Calu3 (cell line): Measurements from ENCODE around the gene NEK7. TPM values are rescaled to one million over a fixed set of nuclear protein-coding genes. Genes with fewer than 3 reads are reported as not detected.

Experiments
- BruUV-seq: library from RNA; stranded (reverse); fragments of 400-500 nt; replicated peaks from 2 replicates; lab custom pipeline; 2021; lab: Mats Ljungman, UMichigan
- CTCF ChIA-PET: fragments of 300-600 bp; sonication (Branson Sonifier 250); formaldehyde crosslinking; loops from one replicate; lab custom pipeline; 2022; ENCODE audit warnings: antibody characterized with exemption; lab: Charles Lee
- DNase-seq: peaks from one replicate; pipeline ENCODE4 v3.0.0; 2022
- H3K27ac Mint-ChIP-seq: one replicate; pipeline ENCODE4 v1.8.0; 2022; ENCODE audit warnings: mixed read lengths; ENCODE audit not compliant: unreplicated experiment
- H3K27me3 Mint-ChIP-seq: one replicate; pipeline ENCODE4 v1.8.0; 2022; ENCODE audit warnings: mixed read lengths; ENCODE audit not compliant: unreplicated experiment
- H3K36me3 Mint-ChIP-seq: one replicate; pipeline ENCODE4 v1.8.0; 2022; ENCODE audit warnings: mild to moderate bottlenecking, moderate library complexity, mixed read lengths; ENCODE audit not compliant: insufficient read depth, unreplicated experiment
- H3K4me1 Mint-ChIP-seq: one replicate; pipeline ENCODE4 v1.8.0; 2022; ENCODE audit warnings: mild to moderate bottlenecking, low read depth, mixed read lengths; ENCODE audit not compliant: unreplicated experiment
- H3K4me3 Mint-ChIP-seq: one replicate; pipeline ENCODE4 v1.8.0; 2022; ENCODE audit warnings: mild to moderate bottlenecking, low read depth, moderate library complexity, mixed read lengths; ENCODE audit not compliant: unreplicated experiment
- H3K9me3 Mint-ChIP-seq: one replicate; pipeline ENCODE4 v1.8.0; 2022; ENCODE audit warnings: low read depth, mixed read lengths; ENCODE audit not compliant: unreplicated experiment
- CTCF ChIP-seq: fragments of 200-600 bp; IDR thresholded peaks from one replicate; pipeline ENCODE4 v1.8.0; 2022; ENCODE audit warnings: antibody characterized with exemption; ENCODE audit not compliant: unreplicated experiment
- intact Hi-C: fragments of 100-400 bp; cut with micrococcal nuclease; formaldehyde crosslinking; loops from one replicate; pipeline ENCODE4 v1.10.0; 2022; ENCODE audit not compliant: unreplicated experiment
- total RNA-seq: library from RNA; stranded (reverse); gene quantifications from 2 replicates; pipeline ENCODE4 v1.2.3, GENCODE V29; 2022

The NEK7 gene
- total RNA-seq, 1 experiment from 2014 or later, result 145 TPM

GRCh38 chr1:198280080-198280479, 123.3 kb downstream of the NEK7 start:
- CTCF ChIA-PET, result no interaction called here
- Mint-ChIP-seq H3K27ac (no peak overlapping the region), H3K4me3 (no peak overlapping the region), H3K4me1 (peaks cover 24% of the 10 kb centered on the region), H3K9me3 (no peaks in the 10 kb centered on the region), H3K36me3 (peaks cover 31% of the 10 kb centered on the region), H3K27me3 (no peaks in the 10 kb centered on the region)
- DNase-seq, result no peak
- BruUV-seq, result no TSS peak
- TF ChIP-seq CTCF, result no peak
- intact Hi-C loops, result loop anchor here (10.0 kb wide), 1 partner anchor 405 kb away; no protein-coding TSS in a partner anchor

GRCh38 chr1:198281911-198282310, 125.1 kb downstream of the NEK7 start:
- Mint-ChIP-seq H3K4me3 (no peak overlapping the region), H3K4me1 (peaks cover 24% of the 10 kb centered on the region), H3K27ac (no peak overlapping the region), H3K9me3 (no peaks in the 10 kb centered on the region), H3K36me3 (peaks cover 27% of the 10 kb centered on the region), H3K27me3 (no peaks in the 10 kb centered on the region)
- intact Hi-C loops, result loop anchor here (10.0 kb wide), 1 partner anchor 403 kb away; no protein-coding TSS in a partner anchor
- BruUV-seq, result no TSS peak
- DNase-seq, result no peak
- TF ChIP-seq CTCF, result no peak
- CTCF ChIA-PET, result no interaction called here

GRCh38 chr1:198283222-198283621, 126.4 kb downstream of the NEK7 start:
- H3K27ac Mint-ChIP-seq, result peak overlapping the region; percentile 38

GRCh38 chr1:198287916-198288315, 131.1 kb downstream of the NEK7 start:
- TF ChIP-seq CTCF, result no peak
- no peak overlapping the region for H3K27ac Mint-ChIP-seq
- no peaks in the 10 kb centered on the region for H3K9me3 Mint-ChIP-seq
- H3K4me1 Mint-ChIP-seq, result peaks cover 43% of the 10 kb centered on the region
- H3K36me3 Mint-ChIP-seq, result peaks cover 28% of the 10 kb centered on the region
- H3K4me3 Mint-ChIP-seq, result no peak overlapping the region
- intact Hi-C loops, result loop anchor here (10.0 kb wide), 1 partner anchor 397 kb away; no protein-coding TSS in a partner anchor
- no TSS peak for BruUV-seq
- H3K27me3 Mint-ChIP-seq, result no peaks in the 10 kb centered on the region
- CTCF ChIA-PET, result interaction anchor here (0.5 to 1.2 kb wide), 2 partner anchors 11 to 30 kb away, joined by 3 to 6 read pairs; no protein-coding TSS in a partner anchor
- DNase-seq, result no peak

More at GRCh38 chr1:198283222-198283621, 126.4 kb downstream of the NEK7 start:
- no peak for DNase-seq
- CTCF ChIA-PET, result interaction anchor here (1.3 kb wide), 1 partner anchor 14 kb away, joined by 3 read pairs; no protein-coding TSS in a partner anchor
- no peaks in the 10 kb centered on the region for H3K27me3 Mint-ChIP-seq
- no peak for TF ChIP-seq CTCF
- H3K4me1 Mint-ChIP-seq, result peaks cover 32% of the 10 kb centered on the region
- BruUV-seq, result no TSS peak
- H3K36me3 Mint-ChIP-seq, result peaks cover 36% of the 10 kb centered on the region
- intact Hi-C loops, result loop anchor here (10.0 kb wide), 1 partner anchor 402 kb away; no protein-coding TSS in a partner anchor
- H3K4me3 Mint-ChIP-seq, result no peak overlapping the region
- H3K9me3 Mint-ChIP-seq, result no peaks in the 10 kb centered on the region
